Stimulated activated CD8-positive, alpha-beta memory T cell treated with anti-CD3 and anti-CD28 coated beads, Interleukin-7, amount 100 ng/mL, for 4 hours (primary cell): ENCODE data around the gene KCNAB2.

Experiments used
- DNase-seq, 2 donors: peaks; one replicate each; pipeline ENCODE4 v3.0.0-alpha.2; 2020; ENCODE audit warnings: low read depth in 2 of 2

KCNAB2 gene

GRCh38 chr1:6108476-6108875 lies 62.8 kb downstream of the KCNAB2 start:
- no peak for DNase-seq

- DNase-seq = no peak
Observed at GRCh38 chr1:6108937-6109614, 63.4 kb downstream of the KCNAB2 start.

DNA sequence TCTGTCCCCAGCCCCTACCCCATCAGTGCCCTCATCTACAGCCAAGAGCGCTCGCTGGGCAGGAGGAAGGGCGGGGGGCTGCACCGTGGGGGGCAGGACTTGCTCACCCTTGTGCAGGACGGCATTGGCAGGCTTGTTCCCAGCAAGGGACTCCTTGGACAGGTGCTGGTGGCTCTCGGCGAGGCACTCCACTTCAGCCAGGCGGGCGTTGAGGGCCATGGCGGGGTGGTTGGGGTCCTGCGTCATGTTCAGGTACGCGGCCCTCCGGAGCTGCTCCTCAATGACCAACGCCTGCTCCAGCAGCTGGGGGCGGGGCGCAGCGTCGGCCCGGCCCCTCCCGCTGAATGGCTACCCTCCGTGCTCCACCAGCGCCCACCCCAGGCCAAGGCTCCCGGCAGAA lies 64.0 kb downstream of the KCNAB2 start:
- no peak for DNase-seq

DNA sequence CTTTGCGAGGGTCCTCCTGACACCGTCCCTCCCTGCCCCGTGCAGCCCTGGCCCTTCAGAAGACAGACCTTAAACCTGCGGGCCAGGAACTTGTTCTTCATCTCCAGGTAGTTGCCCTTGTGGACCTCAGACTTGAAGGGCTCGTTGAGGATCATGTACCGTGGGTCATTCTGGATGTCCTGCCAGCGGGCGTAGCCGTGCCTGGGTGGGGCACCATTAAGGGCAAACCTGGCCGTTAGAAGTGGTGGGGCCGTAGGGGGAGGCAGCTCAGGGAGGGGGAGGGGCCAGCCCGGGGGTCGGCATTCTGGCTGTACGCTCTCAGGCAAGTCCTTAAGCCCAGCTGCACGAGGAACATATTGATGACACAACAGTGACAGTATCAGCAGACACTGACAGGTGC lies 64.6 kb downstream of the KCNAB2 start:
- no peak for DNase-seq

DNA sequence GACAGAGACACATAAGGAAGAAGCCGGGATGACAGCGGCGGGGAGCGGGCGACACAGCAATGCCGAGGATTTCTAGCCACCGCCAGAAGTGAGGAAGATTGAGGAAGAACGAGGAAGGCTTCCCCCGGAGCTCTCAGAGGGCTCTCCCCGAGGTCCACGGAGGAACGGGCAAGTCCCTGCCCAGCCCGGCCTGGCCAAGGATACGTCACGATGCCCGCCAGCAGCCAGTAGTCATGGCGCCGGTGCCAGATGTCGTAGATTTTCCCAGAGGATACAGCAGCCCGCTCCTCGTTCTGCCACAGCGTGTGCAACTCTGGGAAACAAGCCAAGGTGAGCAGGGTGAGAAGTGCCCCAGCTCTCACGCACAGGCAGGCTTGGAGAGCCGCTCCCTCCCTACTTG lies 65.9 kb downstream of the KCNAB2 start:
- no peak for DNase-seq

DNA sequence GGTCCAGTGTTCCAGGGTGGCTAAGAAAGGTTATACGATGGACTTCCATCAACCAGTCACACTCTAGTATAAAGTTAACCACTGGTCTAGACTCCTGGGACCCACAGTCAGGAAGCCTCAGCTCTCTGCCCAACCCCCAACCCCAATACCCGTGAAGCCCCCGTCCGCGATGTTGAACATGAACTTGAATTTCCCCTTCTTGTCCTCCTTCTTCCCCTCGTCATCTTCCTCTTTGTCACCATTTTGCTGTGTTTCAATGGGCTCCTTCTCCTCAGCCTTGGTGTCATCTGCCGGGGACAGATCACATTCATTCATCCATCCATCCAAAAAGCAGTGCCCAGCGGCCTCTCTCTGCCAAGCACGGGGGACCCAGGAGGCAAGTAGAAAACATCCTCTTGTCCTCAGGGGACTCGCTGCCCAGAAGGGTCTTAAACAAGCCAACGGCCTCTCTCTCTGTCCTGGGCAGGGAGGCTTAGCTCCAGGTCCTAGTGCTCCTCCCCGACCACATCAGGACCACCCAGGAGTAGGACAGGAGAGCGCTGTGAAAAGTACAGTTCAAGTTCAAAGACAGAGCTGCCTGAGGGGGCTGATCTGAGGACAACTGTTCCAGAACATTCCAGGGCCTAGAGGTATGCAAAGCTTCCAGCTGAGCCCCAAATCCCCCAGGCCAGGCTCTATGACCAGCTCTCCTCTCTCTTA lies 66.5 kb downstream of the KCNAB2 start:
- DNase-seq = no peak

DNA sequence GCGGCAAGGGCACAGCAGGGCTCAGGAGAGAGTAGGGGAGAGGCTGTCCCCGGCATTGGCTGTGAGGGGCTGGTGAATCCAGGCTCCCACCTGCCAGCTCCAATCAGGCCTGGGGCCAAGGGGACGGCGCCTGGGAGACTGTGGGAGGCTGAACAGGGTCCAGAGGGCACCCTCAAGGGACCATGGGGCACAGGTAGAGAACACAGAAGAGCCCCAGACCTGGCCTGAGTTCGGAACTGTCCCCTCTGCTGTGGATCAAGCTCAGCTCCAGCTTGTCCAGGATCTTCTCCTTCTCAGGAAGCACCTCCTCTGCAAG lies 67.0 kb downstream of the KCNAB2 start:
- DNase-seq = no peak

GRCh38 chr1:6113116-6113515 lies 67.4 kb downstream of the KCNAB2 start:
- DNase-seq = no peak

DNA sequence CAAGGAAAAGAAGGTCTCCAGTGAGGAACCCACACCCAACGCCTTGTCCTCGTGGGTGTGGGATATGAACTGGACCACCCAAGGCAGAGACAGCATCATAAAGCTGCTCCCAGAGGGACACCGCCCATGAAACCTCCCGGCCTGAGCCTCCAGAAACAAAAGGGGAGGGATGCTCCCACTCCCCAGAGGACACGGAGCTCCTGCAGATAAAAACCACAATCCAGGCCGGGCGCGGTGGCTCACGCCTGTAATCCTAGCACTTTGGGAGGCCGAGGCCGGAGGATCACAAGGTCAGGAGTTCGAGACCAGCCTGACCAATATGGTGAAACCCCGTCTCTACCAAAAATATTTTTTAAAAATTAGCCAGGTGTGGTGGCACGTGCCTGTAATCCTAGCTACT lies 68.1 kb downstream of the KCNAB2 start:
- DNase-seq = no peak

DNA sequence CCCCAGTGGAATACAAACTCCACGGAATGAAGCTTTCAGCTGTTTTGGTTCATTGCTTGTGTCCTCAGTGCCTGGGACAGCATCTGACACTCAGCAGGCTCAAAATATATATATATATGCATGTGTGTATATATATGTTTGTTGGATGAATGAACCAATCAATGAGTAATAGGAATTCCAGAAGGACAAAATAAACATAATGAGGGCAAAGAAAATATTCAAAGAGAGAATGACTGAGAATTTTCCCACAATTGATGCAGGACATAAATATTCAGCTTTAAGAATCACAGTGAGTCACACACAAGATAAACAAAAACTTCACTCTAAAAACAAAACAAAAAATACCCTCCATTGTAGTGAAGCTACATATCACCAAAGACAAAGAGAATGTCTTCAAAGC lies 70.4 kb downstream of the KCNAB2 start:
- DNase-seq = no peak

DNA sequence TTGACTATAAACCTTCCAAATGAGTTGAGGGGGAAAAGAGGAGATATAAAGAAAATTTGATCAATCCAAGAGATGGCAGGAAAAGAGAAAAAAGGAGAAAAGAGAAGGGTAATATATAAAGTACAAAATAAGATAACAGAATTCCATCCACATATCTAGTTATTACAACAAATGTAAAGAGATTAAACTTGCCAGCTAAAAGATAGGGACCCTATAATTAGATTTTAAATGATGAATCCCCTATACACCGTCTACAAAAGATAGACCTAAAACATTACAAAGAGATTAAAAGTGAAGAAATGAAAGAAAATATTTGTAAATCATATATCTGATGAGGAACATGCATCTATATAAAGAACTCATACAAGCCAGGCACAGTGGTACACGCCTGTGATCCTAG lies 71.4 kb downstream of the KCNAB2 start:
- DNase-seq = no peak

DNA sequence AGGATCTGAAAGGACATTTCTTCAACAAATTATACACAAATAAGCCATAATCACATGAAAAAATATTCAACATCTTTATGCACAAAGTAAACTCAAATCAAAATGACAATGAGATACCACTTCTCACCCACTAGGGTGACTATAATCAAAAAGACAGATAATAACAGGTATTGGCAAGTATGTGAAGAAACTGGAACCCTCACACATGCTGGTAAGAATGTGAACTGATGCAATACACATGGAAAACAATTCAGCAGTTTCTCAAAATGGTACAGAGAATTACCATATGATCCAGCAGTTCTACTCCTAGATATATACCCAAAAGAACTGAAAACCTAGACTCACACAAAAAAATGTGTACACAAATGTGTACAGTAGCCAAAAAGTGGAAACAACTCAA lies 71.9 kb downstream of the KCNAB2 start:
- DNase-seq = no peak

- DNase-seq = no peak
Observed at GRCh38 chr1:6118415-6118814, 72.7 kb downstream of the KCNAB2 start.

DNA sequence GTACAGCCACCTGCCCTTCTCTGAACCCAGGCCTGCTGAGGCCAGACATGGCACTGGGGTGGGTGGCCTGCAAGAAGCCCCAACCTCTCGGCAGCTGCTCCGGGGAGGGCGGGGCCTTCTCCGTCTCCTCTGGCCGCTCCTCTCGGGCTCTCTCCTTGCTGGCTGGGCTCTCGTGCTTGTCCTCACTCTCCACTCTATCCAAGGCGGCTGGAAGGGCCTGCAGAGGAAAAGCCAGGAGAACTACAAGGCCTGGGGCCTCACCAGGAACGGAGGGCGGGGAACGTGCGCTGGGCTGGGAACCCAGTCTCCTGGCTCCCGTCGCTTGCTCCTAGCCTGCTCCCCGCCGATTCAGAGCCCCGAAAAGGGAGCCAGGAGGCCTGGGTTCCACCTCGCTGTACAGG lies 75.3 kb downstream of the KCNAB2 start:
- no peak for DNase-seq

GRCh38 chr1:6121651-6122370 lies 76.1 kb downstream of the KCNAB2 start:
- DNase-seq = no peak

DNA sequence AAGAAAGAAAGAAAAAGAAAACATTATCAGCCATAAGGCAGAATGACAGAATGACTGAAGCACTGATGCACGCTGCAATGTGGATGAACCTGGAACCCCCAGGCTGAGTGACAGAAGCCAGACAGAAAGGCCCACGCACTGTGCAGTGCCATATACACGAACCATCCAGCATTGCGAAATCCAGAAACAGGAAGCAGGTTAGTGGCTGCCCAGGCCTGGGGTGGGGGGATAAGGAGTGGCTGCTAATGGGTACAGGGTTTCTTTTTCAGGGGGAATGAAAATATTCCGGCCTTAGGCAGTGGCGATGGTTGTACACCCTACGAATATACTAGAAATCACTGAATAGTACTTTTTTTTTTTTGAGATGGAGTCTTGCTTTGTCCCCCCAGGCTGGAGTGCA lies 77.4 kb downstream of the KCNAB2 start:
- no peak for DNase-seq

DNA sequence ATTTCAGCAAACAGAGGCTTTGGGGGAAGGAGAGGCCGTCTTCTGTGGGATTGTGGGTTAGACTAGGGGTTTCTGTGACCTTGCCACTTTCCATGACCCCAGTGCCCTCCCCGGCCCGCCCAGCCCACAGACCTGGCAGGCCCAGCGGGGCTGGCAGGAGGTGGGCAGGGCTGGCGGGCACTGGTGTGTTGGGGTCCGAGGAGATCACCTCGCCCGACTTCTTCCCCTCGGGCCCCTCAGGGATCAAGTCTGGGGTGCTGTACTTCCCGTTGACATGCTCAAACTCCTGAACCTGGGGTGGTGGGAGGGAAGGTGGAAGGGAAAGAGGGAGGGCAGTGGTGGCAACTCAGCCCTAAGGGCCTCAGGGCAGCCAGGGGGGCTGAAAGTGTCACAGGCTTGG lies 78.1 kb downstream of the KCNAB2 start:
- no peak for DNase-seq

DNA sequence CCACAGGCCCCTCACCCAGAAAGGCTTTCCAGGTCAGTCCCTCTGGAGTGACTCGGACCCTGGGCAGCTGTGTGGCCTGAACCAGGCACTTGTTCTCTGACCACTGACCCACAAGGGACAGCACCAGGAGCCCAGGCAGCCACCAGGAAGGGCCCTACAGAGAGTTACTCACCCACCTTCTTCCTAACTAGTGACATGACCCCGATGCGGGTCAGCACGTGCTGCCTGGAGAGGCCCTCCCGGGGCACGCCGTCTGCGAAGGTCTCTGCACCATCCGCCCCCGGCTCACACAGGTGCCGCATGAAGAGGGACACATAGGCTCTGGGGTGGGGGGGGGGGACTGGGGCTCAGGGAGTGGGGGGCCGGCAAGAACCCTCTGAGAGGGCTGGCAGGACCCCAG lies 78.7 kb downstream of the KCNAB2 start:
- no peak for DNase-seq

- no peak for DNase-seq
Observed at GRCh38 chr1:6124746-6125365, 79.2 kb downstream of the KCNAB2 start.

DNA sequence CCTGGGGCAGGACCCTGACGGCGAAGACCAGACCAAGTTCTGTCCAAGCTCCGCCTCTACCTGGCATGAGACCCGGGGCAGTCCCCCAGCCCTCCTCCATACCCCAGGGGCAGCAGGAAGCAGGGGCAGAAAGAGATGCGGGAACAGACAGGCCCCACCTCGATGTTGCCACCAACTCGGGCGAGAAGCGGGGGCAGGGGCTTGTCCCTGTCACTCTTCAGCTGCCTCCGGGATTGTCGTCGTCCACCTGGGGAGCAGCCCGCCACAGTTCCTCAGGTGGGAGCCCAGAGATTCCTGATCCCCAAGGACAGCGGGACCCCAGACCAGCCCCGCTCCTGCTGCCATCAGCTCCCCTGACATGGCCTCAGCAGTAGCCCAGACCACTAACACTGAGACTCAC lies 79.7 kb downstream of the KCNAB2 start:
- DNase-seq = no peak

- DNase-seq = no peak
Observed at GRCh38 chr1:6126028-6126427, 80.3 kb downstream of the KCNAB2 start.

GRCh38 chr1:6126521-6127067 lies 80.9 kb downstream of the KCNAB2 start:
- no peak for DNase-seq
